Liver (tissue), 9 donors: ENCODE results near the gene CELF3. TPM values are rescaled to one million over a fixed set of nuclear protein-coding genes. Genes with fewer than 3 reads are reported as not detected.
A peak's percentile ranks its signal among the peaks of the same experiment; 100 is the strongest.

ENCODE experiments used
- DNase-seq: peaks from one replicate; pipeline ENCODE4 v3.0.0-alpha.2; 2017; ENCODE audit warnings: low spot score
- H3K27ac ChIP-seq, 2 donors: one replicate each; pipeline ENCODE4 v1.7.0; 2013; ENCODE audit warnings: inconsistent platforms in 2 of 2, low read length in 2 of 2, control low read depth in 1 of 2, low read depth in 1 of 2, mild to moderate bottlenecking in 1 of 2
- H3K27me3 ChIP-seq, 4 donors: one replicate each; pipeline versions ENCODE4 v1.6.1 to v1.7.0; 2013; ENCODE audit warnings: low read length in 3 of 4, inconsistent platforms in 1 of 4, mild to moderate bottlenecking in 1 of 4, moderate library complexity in 1 of 4; ENCODE audit not compliant: control insufficient read depth in 4 of 4, insufficient read depth in 4 of 4
- H3K36me3 ChIP-seq, 4 donors: one replicate each; pipeline versions ENCODE4 v1.6.1 to v1.7.0; 2013; ENCODE audit warnings: low read length in 3 of 4, mild to moderate bottlenecking in 3 of 4, low read depth in 1 of 4, moderate library complexity in 1 of 4; ENCODE audit not compliant: control insufficient read depth in 4 of 4, insufficient read depth in 3 of 4
- H3K4me1 ChIP-seq, 4 donors: one replicate each; pipeline versions ENCODE4 v1.6.1 to v1.7.0; 2013; ENCODE audit warnings: low read length in 3 of 4, mild to moderate bottlenecking in 3 of 4, moderate library complexity in 1 of 4; ENCODE audit not compliant: control insufficient read depth in 4 of 4, insufficient read depth in 4 of 4
- H3K4me3 ChIP-seq, 3 donors: one replicate each; pipeline versions ENCODE4 v1.6.1 to v1.7.0; 2013; ENCODE audit warnings: low read length in 3 of 3, control low read depth in 1 of 3, low read depth in 1 of 3, mild to moderate bottlenecking in 1 of 3
- H3K9ac ChIP-seq, 2 donors: one replicate each; pipeline ENCODE4 v1.7.0; 2013; ENCODE audit warnings: low read length in 2 of 2, mild to moderate bottlenecking in 2 of 2, moderate library complexity in 2 of 2, control low read depth in 1 of 2, low read depth in 1 of 2
- H3K9me3 ChIP-seq, 4 donors: one replicate each; pipeline versions ENCODE4 v1.6.1 to v1.7.0; 2013; ENCODE audit warnings: low read length in 3 of 4; ENCODE audit not compliant: control insufficient read depth in 4 of 4
- EGR1 ChIP-seq, 2 donors: IDR thresholded peaks; 2 replicates each; pipeline ENCODE4 v1.6.1; 2016 to 2018; ENCODE audit warnings: antibody characterized with exemption in 2 of 2, low read depth in 2 of 2
- FOXA1 ChIP-seq: IDR thresholded peaks from 2 replicates; pipeline ENCODE4 v1.6.1; 2016; ENCODE audit warnings: antibody characterized with exemption
- HNF4A ChIP-seq, 2 donors: conservative IDR thresholded peaks; 2 replicates each; pipeline ENCODE4 v1.6.1; 2016; ENCODE audit warnings: antibody characterized with exemption in 2 of 2, mild to moderate bottlenecking in 2 of 2
- HNF4G ChIP-seq: IDR thresholded peaks from 2 replicates; pipeline ENCODE4 v1.6.1; 2016; ENCODE audit warnings: antibody characterized with exemption
- JUND ChIP-seq, 2 donors: IDR thresholded peaks; 2 replicates each; pipeline ENCODE4 v1.6.1; 2016; ENCODE audit warnings: antibody characterized with exemption in 2 of 2
- NR2F2 ChIP-seq: IDR thresholded peaks from 2 replicates; pipeline ENCODE4 v1.6.1; 2016; ENCODE audit warnings: antibody characterized with exemption
- RAD21 ChIP-seq, 2 donors: IDR thresholded peaks; 2 replicates each; pipeline ENCODE4 v1.6.1; 2016; ENCODE audit warnings: antibody characterized with exemption in 2 of 2, mild to moderate bottlenecking in 2 of 2
- SP1 ChIP-seq: IDR thresholded peaks from 2 replicates; pipeline ENCODE4 v1.6.1; 2018; ENCODE audit warnings: antibody characterized with exemption, mild to moderate bottlenecking
- YY1 ChIP-seq: IDR thresholded peaks from 2 replicates; pipeline ENCODE4 v1.6.1; 2016; ENCODE audit warnings: antibody characterized with exemption, mild to moderate bottlenecking
- WGBS: extraction: QIAGEN DNeasy Blood & Tissue Kit; methylation state at CpG from one replicate; pipeline ENCODE4 v1.1.7; 2013; 5-methylcytosine and 5-hydroxymethylcytosine counted together
- polyA plus RNA-seq, 2 donors: library from polyadenylated mRNA; stranded (reverse) in 1 of 2; unstranded in 1 of 2; fragments of 200-250 nt in 1 of 2; fragments of >200 nt in 1 of 2; fragmentation: Nextera tagmentation in 1 of 2; extraction: Ambion mirVana in 1 of 2; gene quantifications; one replicate each; pipeline versions ENCODE4 v1.2.1 to v1.2.3, GENCODE V29; 2013 to 2015
- total RNA-seq, 2 donors: library from RNA; depleted of rRNA; stranded (reverse); fragments of >200 nt; gene quantifications; one replicate each; pipeline ENCODE4 v1.2.3, GENCODE V29; 2014
- TF ChIP-seq, protein P1 (sequence below): IDR thresholded peaks from 2 replicates; pipeline ENCODE4 v1.6.1; 2016; ENCODE audit warnings: antibody characterized with exemption
- TF ChIP-seq, protein P2 (sequence below): IDR thresholded peaks from 2 replicates; pipeline ENCODE4 v1.6.1; 2016; ENCODE audit warnings: antibody characterized with exemption, mild to moderate bottlenecking
- TF ChIP-seq, protein P3 (sequence below): IDR thresholded peaks from 2 replicates; pipeline ENCODE4 v1.6.1; 2016; ENCODE audit warnings: antibody characterized with exemption
- TF ChIP-seq, protein P4 (sequence below): fragments of 150-350 bp; IDR thresholded peaks from 2 replicates; pipeline ENCODE4 v1.5.1; 2017; ENCODE audit warnings: improper control_type of control experiment, low read depth, low read length; ENCODE audit not compliant: missing input control
- TF ChIP-seq, protein P5 (sequence below): IDR thresholded peaks from 2 replicates; pipeline ENCODE4 v1.6.1; 2016; ENCODE audit warnings: antibody characterized with exemption
- donor health status: healthy.
- donor health status: healthy.
- donor health status: healthy.
- donor health status: healthy.
- donor health status: healthy.

Gene CELF3
- total and polyA plus RNA-seq, 4 donors = 0.28 TPM; not detected in 3

DNA sequence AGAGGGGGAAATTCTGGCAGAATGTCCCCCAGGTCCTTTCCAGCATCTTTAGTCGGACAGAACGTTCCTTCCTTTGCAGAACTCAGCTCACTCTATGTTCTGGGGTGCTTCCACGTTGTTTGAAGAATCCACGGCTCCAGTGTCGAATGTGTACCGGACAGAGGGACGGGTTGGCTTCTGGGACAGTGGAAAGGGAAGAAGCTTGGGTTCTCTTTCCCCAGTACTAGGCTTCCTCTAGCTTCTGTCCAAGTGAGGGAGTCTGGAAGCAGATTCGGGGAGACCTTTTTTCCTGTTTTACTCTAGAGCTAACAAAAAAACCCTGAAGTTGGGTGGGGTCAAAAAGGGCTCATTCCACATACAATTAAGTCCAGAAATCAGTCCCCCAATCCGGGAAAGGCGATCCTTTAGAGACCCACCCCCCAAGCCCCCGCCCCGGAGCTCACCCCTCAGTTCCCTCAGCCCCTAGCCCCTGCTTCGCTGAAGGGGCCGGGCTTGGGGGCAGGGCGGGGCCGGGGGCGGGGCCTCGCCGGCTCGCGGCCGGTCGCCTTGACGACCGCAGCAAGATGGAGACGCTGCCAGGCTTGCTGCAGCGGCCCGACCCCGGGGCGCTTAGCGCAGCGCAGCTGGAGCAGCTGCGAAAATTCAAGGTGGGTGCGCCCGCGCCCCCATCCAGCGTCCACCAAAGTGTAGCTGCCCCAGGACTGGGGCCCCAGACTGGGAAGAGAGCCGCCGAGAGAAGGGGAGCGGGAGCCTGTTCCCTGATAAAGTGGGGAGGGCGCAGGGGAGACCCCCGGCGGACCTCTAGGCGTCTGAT is 4.6 kb upstream of the CELF3 start, which contains the start of gene RIIAD1:
RIIAD1 (plus strand) TSS at position 549 of the 814 bp plus-strand sequence; CDS start at position 564, 15 bp downstream.
- peaks cover 0 to under 1% (median 0%) of the 10 kb centered on the region in 4 donors for H3K27me3 ChIP-seq
- no peaks in the 10 kb centered on the region for H3K36me3 ChIP-seq
- WGBS = 2% methylated on average over 44 of the region's 44 CpGs
- peak; percentile 48 for DNase-seq
- TF ChIP-seq YY1 = no peak
- no peak for TF ChIP-seq HNF4A (conservative IDR thresholded peaks at IDR 0.05)
- no peak for TF ChIP-seq JUND (IDR thresholded peaks at IDR 0.05)
- no peak for TF ChIP-seq RAD21 (IDR thresholded peaks at IDR 0.05)
- TF ChIP-seq, protein P1, sequence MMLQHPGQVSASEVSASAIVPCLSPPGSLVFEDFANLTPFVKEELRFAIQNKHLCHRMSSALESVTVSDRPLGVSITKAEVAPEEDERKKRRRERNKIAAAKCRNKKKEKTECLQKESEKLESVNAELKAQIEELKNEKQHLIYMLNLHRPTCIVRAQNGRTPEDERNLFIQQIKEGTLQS = no peak
- H3K4me1 ChIP-seq = peaks cover 7 to 23% (median 15%) of the 10 kb centered on the region in 4 donors
- peak within 1 kb of the TSS; percentile 69 to 75 for H3K27ac ChIP-seq
- H3K9me3 ChIP-seq = no peaks in the 10 kb centered on the region
- H3K9ac ChIP-seq = peak within 1 kb of the TSS; percentile 47 to 64
- peak within 1 kb of the TSS; percentile 65 to 84 (median 71) for H3K4me3 ChIP-seq

DNA sequence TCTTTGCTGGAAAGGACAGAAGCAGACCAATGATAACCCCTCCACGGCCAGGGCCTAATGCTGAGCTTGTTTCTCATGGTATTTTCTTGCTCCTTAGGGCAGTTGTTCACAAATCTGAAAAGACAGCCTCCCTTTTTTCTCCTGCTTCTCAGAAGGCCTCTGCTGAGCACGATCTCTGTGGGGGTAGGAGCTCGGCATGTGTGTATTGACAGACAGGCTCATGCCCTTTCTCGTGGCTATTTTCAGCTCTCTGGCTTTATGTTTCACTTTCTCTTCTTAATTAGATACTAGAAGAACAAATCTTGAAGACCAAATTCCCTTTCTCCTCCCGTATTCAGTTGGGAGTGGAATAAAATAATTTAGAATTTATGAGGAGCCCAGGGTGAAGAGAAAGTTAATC is 4.0 kb upstream of the CELF3 start:
- WGBS = 4% methylated on average over 5 of the region's 5 CpGs
- Histone ChIP-seq H3K9me3 (no peaks in the 10 kb centered on the region), H3K27ac (peak overlapping the region; percentile 69 to 75), H3K4me1 (peaks cover 7 to 23% (median 15%) of the 10 kb centered on the region in 4 donors), H3K9ac (peak overlapping the region; percentile 47 to 64), H3K36me3 (no peaks in the 10 kb centered on the region), H3K27me3 (peaks cover 0 to 2% (median 0%) of the 10 kb centered on the region in 4 donors), H3K4me3 (peak overlapping the region in 2 of 3 donors; percentile 65 to 84)
- DNase-seq = no peak
- TF ChIP-seq, protein P2, sequence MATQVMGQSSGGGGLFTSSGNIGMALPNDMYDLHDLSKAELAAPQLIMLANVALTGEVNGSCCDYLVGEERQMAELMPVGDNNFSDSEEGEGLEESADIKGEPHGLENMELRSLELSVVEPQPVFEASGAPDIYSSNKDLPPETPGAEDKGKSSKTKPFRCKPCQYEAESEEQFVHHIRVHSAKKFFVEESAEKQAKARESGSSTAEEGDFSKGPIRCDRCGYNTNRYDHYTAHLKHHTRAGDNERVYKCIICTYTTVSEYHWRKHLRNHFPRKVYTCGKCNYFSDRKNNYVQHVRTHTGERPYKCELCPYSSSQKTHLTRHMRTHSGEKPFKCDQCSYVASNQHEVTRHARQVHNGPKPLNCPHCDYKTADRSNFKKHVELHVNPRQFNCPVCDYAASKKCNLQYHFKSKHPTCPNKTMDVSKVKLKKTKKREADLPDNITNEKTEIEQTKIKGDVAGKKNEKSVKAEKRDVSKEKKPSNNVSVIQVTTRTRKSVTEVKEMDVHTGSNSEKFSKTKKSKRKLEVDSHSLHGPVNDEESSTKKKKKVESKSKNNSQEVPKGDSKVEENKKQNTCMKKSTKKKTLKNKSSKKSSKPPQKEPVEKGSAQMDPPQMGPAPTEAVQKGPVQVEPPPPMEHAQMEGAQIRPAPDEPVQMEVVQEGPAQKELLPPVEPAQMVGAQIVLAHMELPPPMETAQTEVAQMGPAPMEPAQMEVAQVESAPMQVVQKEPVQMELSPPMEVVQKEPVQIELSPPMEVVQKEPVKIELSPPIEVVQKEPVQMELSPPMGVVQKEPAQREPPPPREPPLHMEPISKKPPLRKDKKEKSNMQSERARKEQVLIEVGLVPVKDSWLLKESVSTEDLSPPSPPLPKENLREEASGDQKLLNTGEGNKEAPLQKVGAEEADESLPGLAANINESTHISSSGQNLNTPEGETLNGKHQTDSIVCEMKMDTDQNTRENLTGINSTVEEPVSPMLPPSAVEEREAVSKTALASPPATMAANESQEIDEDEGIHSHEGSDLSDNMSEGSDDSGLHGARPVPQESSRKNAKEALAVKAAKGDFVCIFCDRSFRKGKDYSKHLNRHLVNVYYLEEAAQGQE = peak; percentile 27
- TF ChIP-seq NR2F2 = no peak

DNA sequence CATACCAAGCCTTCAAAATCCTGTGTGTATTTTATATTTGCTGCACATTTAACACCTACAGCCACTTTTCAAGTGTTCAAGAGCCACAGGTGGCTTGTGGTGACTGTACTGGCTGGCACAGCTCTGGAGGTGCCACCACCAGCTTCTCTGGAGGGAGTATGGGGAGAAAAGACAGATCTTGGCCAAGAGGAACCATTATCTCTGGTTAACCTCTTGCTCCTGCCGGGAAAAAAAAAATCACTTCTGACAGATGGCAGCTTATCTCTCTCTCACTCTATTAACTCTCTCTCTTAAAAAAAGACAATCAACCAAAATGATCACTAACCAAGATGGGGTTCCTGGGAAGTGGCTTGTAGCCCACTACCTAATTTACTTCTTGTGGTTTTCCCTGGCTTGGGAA is 3.5 kb upstream of the CELF3 start:
- 22% methylated on average over 1 of the region's 1 CpG for WGBS
- Histone ChIP-seq H3K9me3 (no peaks in the 10 kb centered on the region), H3K36me3 (no peaks in the 10 kb centered on the region), H3K9ac (peak overlapping the region in 1 of 2 donors; percentile 47), H3K4me1 (peaks cover 7 to 23% (median 15%) of the 10 kb centered on the region in 4 donors), H3K4me3 (peak overlapping the region in 2 of 3 donors; percentile 65 to 84), H3K27ac (peak overlapping the region; percentile 69 to 75), H3K27me3 (peaks cover 0 to 2% (median 0%) of the 10 kb centered on the region in 4 donors)
- DNase-seq = no peak
- TF ChIP-seq, protein P1 = no peak
- TF ChIP-seq, protein P3, sequence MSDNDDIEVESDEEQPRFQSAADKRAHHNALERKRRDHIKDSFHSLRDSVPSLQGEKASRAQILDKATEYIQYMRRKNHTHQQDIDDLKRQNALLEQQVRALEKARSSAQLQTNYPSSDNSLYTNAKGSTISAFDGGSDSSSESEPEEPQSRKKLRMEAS = no peak
- TF ChIP-seq HNF4G (no peak), SP1 (no peak), EGR1 (IDR thresholded peaks at IDR 0.05; ENCODE audit: low read depth in 2 of 2) (no peak), FOXA1 (no peak), JUND (IDR thresholded peaks at IDR 0.05) (no peak), HNF4A (conservative IDR thresholded peaks at IDR 0.05) (no peak), NR2F2 (no peak)
- TF ChIP-seq, protein P4, sequence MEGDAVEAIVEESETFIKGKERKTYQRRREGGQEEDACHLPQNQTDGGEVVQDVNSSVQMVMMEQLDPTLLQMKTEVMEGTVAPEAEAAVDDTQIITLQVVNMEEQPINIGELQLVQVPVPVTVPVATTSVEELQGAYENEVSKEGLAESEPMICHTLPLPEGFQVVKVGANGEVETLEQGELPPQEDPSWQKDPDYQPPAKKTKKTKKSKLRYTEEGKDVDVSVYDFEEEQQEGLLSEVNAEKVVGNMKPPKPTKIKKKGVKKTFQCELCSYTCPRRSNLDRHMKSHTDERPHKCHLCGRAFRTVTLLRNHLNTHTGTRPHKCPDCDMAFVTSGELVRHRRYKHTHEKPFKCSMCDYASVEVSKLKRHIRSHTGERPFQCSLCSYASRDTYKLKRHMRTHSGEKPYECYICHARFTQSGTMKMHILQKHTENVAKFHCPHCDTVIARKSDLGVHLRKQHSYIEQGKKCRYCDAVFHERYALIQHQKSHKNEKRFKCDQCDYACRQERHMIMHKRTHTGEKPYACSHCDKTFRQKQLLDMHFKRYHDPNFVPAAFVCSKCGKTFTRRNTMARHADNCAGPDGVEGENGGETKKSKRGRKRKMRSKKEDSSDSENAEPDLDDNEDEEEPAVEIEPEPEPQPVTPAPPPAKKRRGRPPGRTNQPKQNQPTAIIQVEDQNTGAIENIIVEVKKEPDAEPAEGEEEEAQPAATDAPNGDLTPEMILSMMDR = no peak
- TF ChIP-seq, protein P5, sequence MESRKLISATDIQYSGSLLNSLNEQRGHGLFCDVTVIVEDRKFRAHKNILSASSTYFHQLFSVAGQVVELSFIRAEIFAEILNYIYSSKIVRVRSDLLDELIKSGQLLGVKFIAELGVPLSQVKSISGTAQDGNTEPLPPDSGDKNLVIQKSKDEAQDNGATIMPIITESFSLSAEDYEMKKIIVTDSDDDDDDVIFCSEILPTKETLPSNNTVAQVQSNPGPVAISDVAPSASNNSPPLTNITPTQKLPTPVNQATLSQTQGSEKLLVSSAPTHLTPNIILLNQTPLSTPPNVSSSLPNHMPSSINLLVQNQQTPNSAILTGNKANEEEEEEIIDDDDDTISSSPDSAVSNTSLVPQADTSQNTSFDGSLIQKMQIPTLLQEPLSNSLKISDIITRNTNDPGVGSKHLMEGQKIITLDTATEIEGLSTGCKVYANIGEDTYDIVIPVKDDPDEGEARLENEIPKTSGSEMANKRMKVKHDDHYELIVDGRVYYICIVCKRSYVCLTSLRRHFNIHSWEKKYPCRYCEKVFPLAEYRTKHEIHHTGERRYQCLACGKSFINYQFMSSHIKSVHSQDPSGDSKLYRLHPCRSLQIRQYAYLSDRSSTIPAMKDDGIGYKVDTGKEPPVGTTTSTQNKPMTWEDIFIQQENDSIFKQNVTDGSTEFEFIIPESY = no peak
